Endothelial cell of umbilical vein (primary cell): ENCODE measurements around the gene LIN7A. TPM values are rescaled to one million over a fixed set of nuclear protein-coding genes. Genes with fewer than 3 reads are reported as not detected.

Source experiments
- BruUV-seq: library from RNA; stranded (reverse); fragments of 400-500 nt; replicated peaks from 2 replicates; lab custom pipeline; 2021; lab: Mats Ljungman, UMichigan
- CTCF ChIA-PET: fragments of 300-600, 350-600 bp; sonication (Branson Sonifier 250); formaldehyde crosslinking; loops from one replicate; lab custom pipeline; 2021; ENCODE audit warnings: antibody characterized with exemption, inconsistent platforms; lab: Charles Lee
- POLR2A ChIA-PET: fragments of 300-600, 350-600 bp; sonication (Branson Sonifier 250); formaldehyde crosslinking; loops from one replicate; lab custom pipeline; 2021; ENCODE audit warnings: antibody characterized with exemption, inconsistent platforms; lab: Charles Lee
- DNase-seq: peaks from one replicate; pipeline ENCODE4 v3.0.0-alpha.2; 2011; ENCODE audit warnings: low read depth, low spot score
- FAIRE-seq: peaks from 2 replicates; lab custom pipeline; 2011; peaks lifted over from hg19 to GRCh38; lab: Jason Lieb, UNC
- H2AFZ ChIP-seq: 2 replicates; pipeline ENCODE4 v1.6.0; 2012; ENCODE audit warnings: low read depth, low read length, control low read depth, inconsistent platforms
- H3K27ac ChIP-seq: 2 replicates; pipeline ENCODE4 v1.5.1; 2011; ENCODE audit warnings: low read depth, mild to moderate bottlenecking, control low read depth, low read length, moderate library complexity; ENCODE audit not compliant: insufficient read depth
- H3K27me3 ChIP-seq, 2 experiments: 2 replicates each; pipeline versions ENCODE4 v1.6.0 to v1.6.1; 2011; ENCODE audit warnings: low read length in 2 of 2, mixed read lengths in 1 of 2; ENCODE audit not compliant: control insufficient read depth in 2 of 2, insufficient read depth in 2 of 2
- H3K36me3 ChIP-seq, 2 experiments: 2 replicates in 1 of 2; 3 replicates in 1 of 2; pipeline ENCODE4 v1.5.1; 2011; ENCODE audit warnings: low read length in 2 of 2, mild to moderate bottlenecking in 1 of 2, moderate library complexity in 1 of 2; ENCODE audit not compliant: control insufficient read depth in 2 of 2, insufficient read depth in 2 of 2; ENCODE audit errors: extremely low read depth in 1 of 2
- H3K4me1 ChIP-seq: 3 replicates; pipeline ENCODE4 v1.5.1; 2011; ENCODE audit warnings: mild to moderate bottlenecking, low read length; ENCODE audit not compliant: control insufficient read depth, insufficient read depth; ENCODE audit errors: extremely low read depth
- H3K4me2 ChIP-seq: 2 replicates; pipeline ENCODE4 v1.6.1; 2011; ENCODE audit warnings: low read length, control low read depth, mixed read lengths; ENCODE audit not compliant: insufficient read depth
- H3K4me3 ChIP-seq, 3 experiments: fragments of 200-600 bp in 1 of 3; sonication (generic), shearing (Covaris generic) in 1 of 3; replicated peaks in 1 of 3; 2 replicates each; pipeline ENCODE4 v1.5.1; 2011 to 2016; ENCODE audit warnings: control low read depth in 3 of 3, low read length in 3 of 3, mild to moderate bottlenecking in 2 of 3, inconsistent platforms in 1 of 3, low read depth in 1 of 3, moderate library complexity in 1 of 3; ENCODE audit not compliant: insufficient read depth in 1 of 3
- H3K79me2 ChIP-seq: 2 replicates; pipeline ENCODE4 v1.6.0; 2012; ENCODE audit warnings: low read length, inconsistent platforms; ENCODE audit not compliant: control insufficient read depth, insufficient read depth
- H3K9ac ChIP-seq: replicated peaks from 2 replicates; pipeline ENCODE3; 2011; ENCODE audit warnings: low read length, control low read depth; ENCODE audit not compliant: insufficient read depth; ENCODE audit errors: extremely low read depth
- H3K9me1 ChIP-seq: replicated peaks from 3 replicates; pipeline ENCODE4 v1.6.0; 2011; ENCODE audit warnings: mild to moderate bottlenecking, low read length; ENCODE audit not compliant: control insufficient read depth, insufficient read depth; ENCODE audit errors: extremely low read depth
- H3K9me3 ChIP-seq: replicated peaks from 2 replicates; pipeline ENCODE4 v1.5.1; 2012; ENCODE audit warnings: low read length, inconsistent platforms; ENCODE audit not compliant: control insufficient read depth, insufficient read depth
- H4K20me1 ChIP-seq: replicated peaks from 2 replicates; pipeline ENCODE3; 2011; ENCODE audit warnings: mild to moderate bottlenecking, low read length; ENCODE audit not compliant: control insufficient read depth, insufficient read depth; ENCODE audit errors: extremely low read depth
- EZH2 ChIP-seq: IDR thresholded peaks from 2 replicates; pipeline ENCODE4 v1.6.1; 2012; ENCODE audit warnings: borderline replicate concordance, low read depth, mild to moderate bottlenecking, moderate library complexity, low read length, inconsistent platforms; ENCODE audit not compliant: severe bottlenecking
- FOS ChIP-seq: IDR thresholded peaks from 2 replicates; pipeline ENCODE4 v1.6.1; 2011; ENCODE audit warnings: mild to moderate bottlenecking, low read length, moderate library complexity, borderline replicate concordance; ENCODE audit not compliant: insufficient read depth
- GATA2 ChIP-seq: IDR thresholded peaks from 2 replicates; pipeline ENCODE4 v1.7.0; 2011; ENCODE audit warnings: low read depth, mild to moderate bottlenecking, moderate library complexity, mixed read lengths, low read length; ENCODE audit not compliant: insufficient read length, insufficient read depth
- JUN ChIP-seq: IDR thresholded peaks from 2 replicates; pipeline ENCODE4 v1.6.1; 2011; ENCODE audit warnings: borderline replicate concordance, low read depth; ENCODE audit not compliant: insufficient read length, insufficient read depth
- MAX ChIP-seq: IDR thresholded peaks from 2 replicates; pipeline ENCODE4 v1.6.1; 2011; ENCODE audit not compliant: insufficient read depth, insufficient read length
- MYC ChIP-seq: IDR thresholded peaks from one replicate; pipeline ENCODE4 v1.6.1; 2011; ENCODE audit warnings: mild to moderate bottlenecking, low read depth, low read length
- POLR2A ChIP-seq: IDR thresholded peaks from 2 replicates; pipeline ENCODE4 v1.6.1; 2012; ENCODE audit warnings: low read depth, mild to moderate bottlenecking, control low read depth, low read length
- POLR2AphosphoS5 ChIP-seq: IDR thresholded peaks from 2 replicates; pipeline ENCODE4 v1.6.1; 2012; ENCODE audit warnings: low read depth, mild to moderate bottlenecking, control low read depth, low read length, moderate library complexity; ENCODE audit not compliant: insufficient read depth
- dilution Hi-C: fragments of 300-500 bp; cut with MboI; formaldehyde crosslinking; loops from one replicate; pipeline ENCODE4 v1.15.0; 2019; ENCODE audit warnings: low sequenced_read_pairs; ENCODE audit not compliant: extremely low pct_ligation_motif_present
- intact Hi-C: fragments of 100-400 bp; cut with micrococcal nuclease; formaldehyde crosslinking; loops from one replicate; pipeline ENCODE4 v1.10.0; 2022
- polyA plus RNA-seq, 4 experiments: library from polyadenylated mRNA; depleted of rRNA in 3 of 4; stranded (reverse) in 3 of 4; unstranded in 1 of 4; fragments of >200 nt; gene quantifications; 2 replicates each; pipeline versions ENCODE4 v1.2.1 to v1.2.3, GENCODE V29; 2011 to 2012; ENCODE audit warnings: missing spikeins in 1 of 4
- total RNA-seq: library from RNA; stranded (reverse); gene quantifications from 2 replicates; pipeline ENCODE4 v1.2.3, GENCODE V29; 2021
- TF ChIP-seq, protein P1 (sequence below), 2 donors: IDR thresholded peaks; 1 replicate in 1 of 2; 2 replicates in 1 of 2; pipeline ENCODE4 v1.5.1; 2011; ENCODE audit warnings: low read length in 2 of 2, mild to moderate bottlenecking in 2 of 2, moderate library complexity in 2 of 2, control low read depth in 1 of 2, inconsistent platforms in 1 of 2, low read depth in 1 of 2; ENCODE audit not compliant: insufficient read depth in 1 of 2; ENCODE audit errors: extremely low read depth in 1 of 2

Gene LIN7A
- total and polyA plus RNA-seq, 2 donors (not counting 3 experiments of a cell fraction or from before 2014, with no cell fraction given), result 1.6 to 4.3 TPM

DNA sequence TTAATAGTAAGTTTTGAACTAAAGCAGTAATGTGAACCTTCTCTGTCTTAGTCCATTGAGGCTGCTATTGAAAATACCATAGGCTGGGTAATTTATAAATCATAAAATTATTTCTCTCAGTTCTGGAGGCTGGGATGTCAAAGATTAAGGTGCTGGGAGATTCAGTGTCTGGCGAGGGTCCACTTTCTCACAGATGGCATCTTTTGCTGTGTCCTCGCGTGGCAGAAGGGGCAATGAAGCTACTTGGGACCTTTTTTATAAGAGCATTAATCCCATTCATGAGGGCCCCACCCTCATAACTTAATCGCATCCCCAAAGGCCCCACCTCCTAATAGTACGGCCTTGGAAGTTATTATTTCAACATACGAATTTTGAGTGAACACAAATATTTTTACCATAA lies 28.4 kb downstream of the LIN7A start:
- no peaks in the 10 kb centered on the region for H3K4me1 ChIP-seq
- ChIA-PET CTCF (no interaction called here), POLR2A (no interaction called here)
- DNase-seq (no peak), FAIRE-seq (no peak)
- no peak overlapping the region for H3K4me2 ChIP-seq
- H4K20me1 ChIP-seq, result no peaks in the 10 kb centered on the region
- dilution Hi-C loops (no loop called here), intact Hi-C loops (no loop called here)
- H2AFZ ChIP-seq, result no peak overlapping the region
- no peaks in the 10 kb centered on the region for H3K27me3 ChIP-seq
- no peak for TF ChIP-seq EZH2
- TF ChIP-seq, protein P1, sequence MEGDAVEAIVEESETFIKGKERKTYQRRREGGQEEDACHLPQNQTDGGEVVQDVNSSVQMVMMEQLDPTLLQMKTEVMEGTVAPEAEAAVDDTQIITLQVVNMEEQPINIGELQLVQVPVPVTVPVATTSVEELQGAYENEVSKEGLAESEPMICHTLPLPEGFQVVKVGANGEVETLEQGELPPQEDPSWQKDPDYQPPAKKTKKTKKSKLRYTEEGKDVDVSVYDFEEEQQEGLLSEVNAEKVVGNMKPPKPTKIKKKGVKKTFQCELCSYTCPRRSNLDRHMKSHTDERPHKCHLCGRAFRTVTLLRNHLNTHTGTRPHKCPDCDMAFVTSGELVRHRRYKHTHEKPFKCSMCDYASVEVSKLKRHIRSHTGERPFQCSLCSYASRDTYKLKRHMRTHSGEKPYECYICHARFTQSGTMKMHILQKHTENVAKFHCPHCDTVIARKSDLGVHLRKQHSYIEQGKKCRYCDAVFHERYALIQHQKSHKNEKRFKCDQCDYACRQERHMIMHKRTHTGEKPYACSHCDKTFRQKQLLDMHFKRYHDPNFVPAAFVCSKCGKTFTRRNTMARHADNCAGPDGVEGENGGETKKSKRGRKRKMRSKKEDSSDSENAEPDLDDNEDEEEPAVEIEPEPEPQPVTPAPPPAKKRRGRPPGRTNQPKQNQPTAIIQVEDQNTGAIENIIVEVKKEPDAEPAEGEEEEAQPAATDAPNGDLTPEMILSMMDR (IDR thresholded peaks at IDR 0.05; ENCODE audit: extremely low read depth in 1 of 2, insufficient read depth in 1 of 2, low read depth in 1 of 2, low read length in 2 of 2), result no peak
- TF ChIP-seq POLR2AphosphoS5, result no peak
- no peak for TF ChIP-seq GATA2
- no peak for TF ChIP-seq FOS
- no peak for TF ChIP-seq MAX
- no peak for TF ChIP-seq JUN
- no peak for TF ChIP-seq POLR2A
- no peak for TF ChIP-seq MYC
- no peaks in the 10 kb centered on the region for H3K9me1 ChIP-seq
- H3K79me2 ChIP-seq, result no peaks in the 10 kb centered on the region
- no peak overlapping the region for H3K9ac ChIP-seq
- no TSS peak for BruUV-seq
- no peak overlapping the region for H3K27ac ChIP-seq
- no peaks in the 10 kb centered on the region for H3K9me3 ChIP-seq
- no peak overlapping the region for H3K4me3 ChIP-seq
- no peaks in the 10 kb centered on the region for H3K36me3 ChIP-seq
